GM19452 (cell line): ENCODE results near the gene KRT3.
"Not testable (repeated sequence)": the region's sequence is repeated elsewhere in the genome, so short reads cannot be mapped to it uniquely, and the experiment has no call there.

Experiments used
- ATAC-seq: cut with Tn5 transposase; IDR thresholded peaks from one replicate; pipeline ENCODE4 v1.9.1; 2021; ENCODE audit not compliant: unreplicated experiment

KRT3 gene

GRCh38 chr12:52763036-52763659 is 32.8 kb downstream of the KRT3 start:
- ATAC-seq = no peak

- ATAC-seq = no peak
These were observed 34.1 kb downstream of the KRT3 start for GRCh38 chr12:52761802-52762201.

GRCh38 chr12:52761218-52761617 is 34.7 kb downstream of the KRT3 start:
- ATAC-seq = not testable (repeated sequence)

GRCh38 chr12:52760623-52761022 is 35.3 kb downstream of the KRT3 start:
- no peak for ATAC-seq

GRCh38 chr12:52759695-52760094 is 36.2 kb downstream of the KRT3 start:
- ATAC-seq = no peak

DNA sequence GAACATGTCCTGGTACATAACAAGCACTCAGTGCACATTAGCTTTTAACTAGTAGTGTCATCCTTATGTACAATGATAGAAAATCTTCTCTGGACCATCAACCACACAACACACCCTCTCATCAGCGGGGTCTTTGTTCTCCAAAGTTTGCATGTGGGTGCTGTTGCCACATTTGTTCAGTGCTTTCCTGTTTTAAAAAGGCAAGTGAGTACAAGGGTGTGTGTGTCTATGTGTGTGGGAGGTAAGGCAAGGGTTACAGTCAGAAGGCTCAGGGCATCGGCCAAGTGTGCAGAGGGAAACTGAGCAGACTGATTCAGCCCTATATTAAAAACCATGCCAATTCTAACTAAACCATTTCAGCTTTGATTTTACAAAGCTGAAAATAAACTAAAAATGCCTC is 36.7 kb downstream of the KRT3 start:
- ATAC-seq = no peak

- no peak for ATAC-seq
These were observed 38.3 kb downstream of the KRT3 start for GRCh38 chr12:52757449-52758176.

- no peak for ATAC-seq
These were observed 39.5 kb downstream of the KRT3 start for GRCh38 chr12:52756281-52756960.

GRCh38 chr12:52755533-52755932 is 40.4 kb downstream of the KRT3 start:
- no peak for ATAC-seq

DNA sequence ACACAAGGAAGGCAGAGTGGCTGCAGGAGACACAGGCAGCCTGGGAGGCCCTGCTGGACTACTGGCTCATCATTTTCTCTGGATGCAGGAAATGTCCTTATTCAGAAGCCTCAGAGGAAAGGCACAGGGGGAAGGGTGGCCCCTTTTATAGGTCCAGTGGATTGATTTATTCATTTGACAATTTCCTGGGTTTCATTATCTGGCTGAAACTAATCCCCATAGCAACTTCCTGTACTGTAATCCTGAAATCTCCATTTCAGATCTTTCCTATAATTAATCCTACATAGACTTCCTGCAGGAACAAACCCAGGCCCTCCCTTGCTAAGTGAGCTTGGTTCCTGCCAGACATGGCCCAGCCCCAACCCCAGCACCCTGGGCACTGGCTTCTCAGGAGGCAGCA is 41.8 kb downstream of the KRT3 start:
- ATAC-seq = no peak

DNA sequence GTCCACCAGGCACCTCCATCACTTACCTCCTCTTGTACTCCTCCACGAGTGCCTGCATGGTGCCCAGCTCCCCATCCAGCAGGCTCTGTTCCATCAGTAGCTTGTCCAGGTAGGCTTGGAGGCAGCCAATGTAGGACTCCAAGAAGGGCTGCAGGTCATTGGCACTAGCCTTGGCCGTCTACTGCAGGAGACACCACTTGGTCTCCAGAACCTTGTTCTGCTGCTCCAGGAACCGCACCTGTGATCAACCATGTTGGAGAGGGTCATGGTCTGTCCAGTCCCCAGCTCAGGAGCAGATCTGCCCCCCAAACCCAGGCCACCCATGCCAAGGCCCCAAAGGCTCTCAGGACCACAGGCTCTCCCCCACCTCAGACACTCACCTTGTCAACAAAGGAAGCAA is 42.6 kb downstream of the KRT3 start:
- no peak for ATAC-seq

- no peak for ATAC-seq
These were observed 43.4 kb downstream of the KRT3 start for GRCh38 chr12:52752516-52752915.

- ATAC-seq = no peak
These were observed 44.1 kb downstream of the KRT3 start for GRCh38 chr12:52751795-52752194.

DNA sequence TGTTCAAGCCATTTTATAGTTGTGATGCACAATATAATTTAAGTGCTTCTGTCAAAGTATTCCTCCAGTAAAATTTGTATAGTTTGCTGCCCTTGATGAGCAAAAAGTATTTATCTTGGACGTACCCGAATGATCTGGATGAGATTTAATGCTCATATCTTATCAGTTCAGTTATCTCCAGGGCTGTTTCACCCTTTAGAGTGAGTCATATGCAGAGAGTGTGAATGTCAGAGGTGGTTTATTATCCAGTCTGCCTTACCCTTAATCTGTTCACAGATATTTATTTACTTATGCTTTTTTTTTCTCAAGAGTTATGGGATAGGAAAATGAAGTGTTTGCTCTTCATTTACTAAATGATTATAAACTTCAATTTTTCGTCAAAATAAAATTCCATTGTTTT is 45.4 kb downstream of the KRT3 start:
- ATAC-seq = not testable (repeated sequence)

DNA sequence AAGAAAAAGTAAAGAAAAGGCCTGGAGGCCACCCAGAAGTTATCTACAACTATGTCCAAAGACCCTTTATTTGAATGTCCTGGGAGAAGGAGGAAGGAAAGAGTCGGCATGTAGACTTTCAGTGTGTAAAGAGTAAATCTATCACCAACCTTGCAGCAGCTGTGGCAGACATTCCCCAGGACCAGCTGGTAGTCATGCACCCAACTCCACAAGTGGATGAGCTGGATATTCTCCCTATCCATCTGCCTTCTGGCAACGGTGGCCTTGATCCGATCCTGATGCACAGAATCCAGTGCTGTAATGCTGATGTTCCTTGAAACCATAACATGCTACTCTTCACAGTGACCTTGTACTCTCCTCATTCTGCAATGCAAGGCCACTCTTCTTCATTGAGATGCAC is 46.1 kb downstream of the KRT3 start:
- no peak for ATAC-seq

GRCh38 chr12:52748578-52748977 is 47.3 kb downstream of the KRT3 start:
- no peak for ATAC-seq

DNA sequence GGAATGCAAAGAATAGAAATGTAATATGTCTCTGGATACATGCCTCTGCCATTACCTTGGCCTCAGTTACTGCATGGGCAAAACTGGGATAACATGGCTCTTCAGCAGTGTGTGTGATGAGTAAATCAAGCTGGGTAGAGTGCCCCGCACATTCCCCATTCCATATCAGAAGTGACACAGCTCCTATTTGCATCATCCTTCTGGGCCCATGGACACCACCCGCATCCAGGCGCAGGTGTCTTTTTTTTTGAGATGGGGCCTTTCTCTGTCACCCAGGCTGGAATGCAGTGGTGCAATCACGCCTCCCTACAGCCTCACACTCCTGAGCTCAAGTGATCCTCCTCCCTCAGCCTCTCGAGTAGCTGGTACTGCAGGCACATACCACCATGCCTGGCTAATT is 50.4 kb downstream of the KRT3 start:
- no peak for ATAC-seq

DNA sequence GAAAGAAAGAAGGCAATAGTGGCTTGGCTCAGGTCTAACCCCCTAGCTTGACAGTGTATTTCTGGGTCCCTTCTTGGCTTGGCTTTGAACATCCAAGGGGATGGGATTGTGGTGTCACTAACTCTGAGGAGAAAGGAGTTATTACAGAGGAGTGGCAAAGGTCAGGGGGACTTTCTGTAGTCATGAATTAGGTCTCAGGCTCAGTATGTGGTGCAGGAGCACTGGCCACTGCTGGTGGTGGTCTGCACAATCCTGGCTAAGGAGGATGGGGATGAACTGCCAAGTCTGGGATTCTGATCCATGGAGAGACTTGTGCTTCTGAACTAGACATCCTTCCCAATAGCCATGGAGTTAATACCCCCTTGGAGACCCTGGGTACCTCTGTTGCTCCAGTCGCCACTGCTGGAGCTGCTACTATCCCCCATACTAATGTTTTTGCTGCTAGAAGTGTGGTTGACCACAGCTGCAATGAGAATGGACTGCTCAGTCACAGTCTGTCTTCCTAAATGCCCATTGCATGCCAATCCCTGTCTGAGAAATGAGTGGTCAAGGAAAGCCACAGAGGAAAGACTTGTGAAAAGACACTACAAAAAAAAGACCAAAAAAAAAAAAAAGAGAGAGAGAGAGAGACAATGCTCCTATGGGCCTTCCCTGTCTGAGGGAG is 51.3 kb downstream of the KRT3 start:
- ATAC-seq = no peak

GRCh38 chr12:52742822-52743457 is 53.0 kb downstream of the KRT3 start:
- no peak for ATAC-seq

DNA sequence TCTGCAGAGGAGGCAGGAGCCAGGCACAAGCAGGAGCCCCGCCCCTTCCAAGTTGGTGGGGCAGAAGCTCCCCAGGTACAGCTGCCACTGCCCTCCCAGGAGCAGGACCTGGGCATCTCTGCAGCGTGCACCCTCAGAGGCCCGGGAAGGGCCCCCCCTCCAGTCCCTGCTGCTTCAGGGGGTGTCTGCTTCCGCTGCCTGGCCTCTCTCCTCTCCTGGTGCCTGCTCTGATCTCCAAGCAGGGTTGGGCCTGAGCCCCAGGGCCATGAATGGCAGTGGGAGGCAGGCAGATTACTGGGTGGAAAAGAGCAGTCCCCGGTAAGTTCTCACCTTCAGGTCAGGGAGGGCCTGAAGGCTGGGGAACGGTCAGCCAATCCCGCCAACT is 53.7 kb downstream of the KRT3 start:
- ATAC-seq = no peak
